ENCODE measurements around the gene TSPEAR. TPM values are rescaled to one million over a fixed set of nuclear protein-coding genes. Genes with fewer than 3 reads are reported as not detected.

The TSPEAR gene
- total RNA-seq, 6 experiments from 2014 or later: not detected

- Mint-ChIP-seq H3K27me3 (ENCODE audit: insufficient read depth) (peaks cover 40% of the 10 kb centered on the region), H3K4me1 (ENCODE audit: low read depth) (peaks cover 8% of the 10 kb centered on the region; the same call in 1 of the 2 replicates), H3K36me3 (ENCODE audit: low read depth) (no peaks in the 10 kb centered on the region), H3K27ac (no peak overlapping the region), H3K4me3 (no peak overlapping the region), H3K9me3 (peaks cover 5% of the 10 kb centered on the region; the same call in 1 of the 2 replicates)
- no peak for DNase-seq
- no peak for TF ChIP-seq CTCF (IDR thresholded peaks at IDR 0.05)
These were observed 37.9 kb upstream of the TSPEAR start for GRCh38 chr21:44749116-44749758.

- no peak for TF ChIP-seq CTCF (IDR thresholded peaks at IDR 0.05)
- Mint-ChIP-seq H3K27ac (no peak overlapping the region), H3K27me3 (ENCODE audit: insufficient read depth) (peaks cover 36% of the 10 kb centered on the region), H3K4me1 (ENCODE audit: low read depth) (peaks cover 8% of the 10 kb centered on the region; the same call in 1 of the 2 replicates), H3K4me3 (no peak overlapping the region), H3K36me3 (ENCODE audit: low read depth) (no peaks in the 10 kb centered on the region), H3K9me3 (peaks cover under 1% of the 10 kb centered on the region; the same call in 1 of the 2 replicates)
- DNase-seq: no peak
These were observed 37.2 kb upstream of the TSPEAR start for GRCh38 chr21:44748621-44749020.

GRCh38 chr21:44742418-44743153, 31.2 kb upstream of the TSPEAR start:
- H3K4me1 Mint-ChIP-seq (ENCODE audit: low read depth): no peaks in the 10 kb centered on the region
- peak; percentile 15 for DNase-seq
- H3K9me3 Mint-ChIP-seq: peaks cover 19% of the 10 kb centered on the region; the same call in 1 of the 2 replicates
- H3K36me3 Mint-ChIP-seq (ENCODE audit: low read depth): no peaks in the 10 kb centered on the region; the same call in 1 of the 2 replicates
- peaks cover 26% of the 10 kb centered on the region for H3K27me3 Mint-ChIP-seq (ENCODE audit: insufficient read depth)
- peak; percentile 62 for TF ChIP-seq CTCF (IDR thresholded peaks at IDR 0.05)
- no peak overlapping the region for H3K27ac Mint-ChIP-seq
- H3K4me3 Mint-ChIP-seq: no peak overlapping the region

GRCh38 chr21:44741921-44742320, 30.5 kb upstream of the TSPEAR start:
- no peak overlapping the region for H3K4me3 Mint-ChIP-seq
- no peak for TF ChIP-seq CTCF (IDR thresholded peaks at IDR 0.05)

GRCh38 chr21:44740742-44741141, 29.4 kb upstream of the TSPEAR start:
- Mint-ChIP-seq H3K9me3 (peaks cover 24% of the 10 kb centered on the region; the same call in 1 of the 2 replicates), H3K27me3 (ENCODE audit: insufficient read depth) (peaks cover 21% of the 10 kb centered on the region), H3K27ac (no peak overlapping the region), H3K4me1 (ENCODE audit: low read depth) (no peaks in the 10 kb centered on the region), H3K36me3 (ENCODE audit: low read depth) (no peaks in the 10 kb centered on the region; the same call in 1 of the 2 replicates), H3K4me3 (no peak overlapping the region)
- no peak for TF ChIP-seq CTCF (IDR thresholded peaks at IDR 0.05)
- DNase-seq: no peak

More at GRCh38 chr21:44741921-44742320, 30.5 kb upstream of the TSPEAR start:
- Mint-ChIP-seq H3K36me3 (ENCODE audit: low read depth) (no peaks in the 10 kb centered on the region; the same call in 1 of the 2 replicates), H3K9me3 (peaks cover 24% of the 10 kb centered on the region; the same call in 1 of the 2 replicates), H3K27ac (no peak overlapping the region), H3K27me3 (ENCODE audit: insufficient read depth) (peaks cover 27% of the 10 kb centered on the region), H3K4me1 (ENCODE audit: low read depth) (no peaks in the 10 kb centered on the region)
- no peak for DNase-seq
